ENCODE data around the gene NXT1.

GRCh38 chr20:23391707-23392310 lies 41.2 kb downstream of the NXT1 start:
- TF ChIP-seq SUZ12 (IDR thresholded peaks at IDR 0.05; ENCODE audit: extremely low read depth, insufficient read depth, insufficient read length) (no peak), ZNF274 (IDR thresholded peaks at IDR 0.05; ENCODE audit: low read depth, low read length) (no peak), YY1 (IDR thresholded peaks at IDR 0.05; ENCODE audit: insufficient read depth, insufficient read length) (no peak)
